MM.1S (cell line): ENCODE data around the gene GABRD.

Experiments
- DNase-seq: peaks from one replicate; pipeline ENCODE4 v3.0.0-alpha.2; 2015
- H2AFZ ChIP-seq: fragments of 300-600 bp; sonication (generic); 2 replicates; pipeline ENCODE4 v1.6.0; 2016; ENCODE audit warnings: antibody characterized with exemption, low read length
- H3F3A ChIP-seq: fragments of 300-600 bp; sonication (generic); 2 replicates; pipeline ENCODE4 v1.6.1; 2016; ENCODE audit warnings: mild to moderate bottlenecking, antibody characterized with exemption, low read length, moderate library complexity, mixed read lengths; ENCODE audit not compliant: insufficient read depth
- H3K27ac ChIP-seq: fragments of 300-600 bp; sonication (generic); 2 replicates; pipeline ENCODE4 v1.5.1; 2016; ENCODE audit warnings: mild to moderate bottlenecking, low read length
- H3K27me3 ChIP-seq: fragments of 300-600 bp; sonication (generic); replicated peaks from 2 replicates; pipeline ENCODE4 v1.6.0; 2016; ENCODE audit warnings: low read length; ENCODE audit not compliant: insufficient read depth
- H3K36me3 ChIP-seq: fragments of 300-600 bp; sonication (generic); replicated peaks from 2 replicates; pipeline ENCODE4 v1.6.1; 2016; ENCODE audit warnings: mild to moderate bottlenecking, low read length, mixed read lengths; ENCODE audit not compliant: insufficient read depth
- H3K4me1 ChIP-seq: fragments of 300-600 bp; sonication (generic); 2 replicates; pipeline ENCODE4 v1.6.1; 2016; ENCODE audit warnings: low read length, mixed read lengths
- H3K4me2 ChIP-seq: fragments of 300-600 bp; sonication (generic); 2 replicates; pipeline ENCODE4 v1.6.0; 2016; ENCODE audit warnings: low read depth, low read length
- H3K4me3 ChIP-seq: fragments of 300-600 bp; sonication (generic); 2 replicates; pipeline ENCODE4 v1.5.1; 2016; ENCODE audit warnings: low read length, mixed read lengths
- H3K79me2 ChIP-seq: fragments of 300-600 bp; sonication (generic); 2 replicates; pipeline ENCODE4 v1.6.1; 2016; ENCODE audit warnings: mixed run types, low read length, mixed read lengths
- H3K9ac ChIP-seq: fragments of 300-600 bp; sonication (generic); 2 replicates; pipeline ENCODE4 v1.6.1; 2016; ENCODE audit warnings: low read length, mixed read lengths
- H3K9me2 ChIP-seq: fragments of 300-600 bp; sonication (generic); replicated peaks from 2 replicates; pipeline ENCODE4 v1.6.1; 2016; ENCODE audit warnings: mild to moderate bottlenecking, low read length, mixed read lengths; ENCODE audit not compliant: insufficient read depth
- H3K9me3 ChIP-seq: fragments of 300-600 bp; sonication (generic); replicated peaks from 2 replicates; pipeline ENCODE4 v1.6.1; 2016; ENCODE audit warnings: mild to moderate bottlenecking, low read length, mixed read lengths; ENCODE audit not compliant: insufficient read depth
- H4K20me1 ChIP-seq: fragments of 300-600 bp; sonication (generic); 2 replicates; pipeline ENCODE4 v1.6.1; 2016; ENCODE audit warnings: mild to moderate bottlenecking, low read length, moderate library complexity, mixed read lengths; ENCODE audit not compliant: insufficient read depth
- EZH2 ChIP-seq: fragments of 300-600 bp; sonication (generic); optimal IDR thresholded peaks from 2 replicates; pipeline ENCODE3; 2017; ENCODE audit warnings: low read depth, mild to moderate bottlenecking, antibody characterized with exemption, low read length, mixed read lengths
- EZH2phosphoT487 ChIP-seq: fragments of 300-600 bp; sonication (generic); IDR thresholded peaks from 2 replicates; pipeline ENCODE4 v1.6.1; 2018; ENCODE audit warnings: antibody characterized with exemption, low read length
- TF ChIP-seq, protein P1 (sequence below): fragments of 300-600 bp; sonication (generic); IDR thresholded peaks from 2 replicates; pipeline ENCODE4 v1.5.1; 2016; ENCODE audit warnings: antibody characterized with exemption, low read length, mixed read lengths

The GABRD gene

DNA sequence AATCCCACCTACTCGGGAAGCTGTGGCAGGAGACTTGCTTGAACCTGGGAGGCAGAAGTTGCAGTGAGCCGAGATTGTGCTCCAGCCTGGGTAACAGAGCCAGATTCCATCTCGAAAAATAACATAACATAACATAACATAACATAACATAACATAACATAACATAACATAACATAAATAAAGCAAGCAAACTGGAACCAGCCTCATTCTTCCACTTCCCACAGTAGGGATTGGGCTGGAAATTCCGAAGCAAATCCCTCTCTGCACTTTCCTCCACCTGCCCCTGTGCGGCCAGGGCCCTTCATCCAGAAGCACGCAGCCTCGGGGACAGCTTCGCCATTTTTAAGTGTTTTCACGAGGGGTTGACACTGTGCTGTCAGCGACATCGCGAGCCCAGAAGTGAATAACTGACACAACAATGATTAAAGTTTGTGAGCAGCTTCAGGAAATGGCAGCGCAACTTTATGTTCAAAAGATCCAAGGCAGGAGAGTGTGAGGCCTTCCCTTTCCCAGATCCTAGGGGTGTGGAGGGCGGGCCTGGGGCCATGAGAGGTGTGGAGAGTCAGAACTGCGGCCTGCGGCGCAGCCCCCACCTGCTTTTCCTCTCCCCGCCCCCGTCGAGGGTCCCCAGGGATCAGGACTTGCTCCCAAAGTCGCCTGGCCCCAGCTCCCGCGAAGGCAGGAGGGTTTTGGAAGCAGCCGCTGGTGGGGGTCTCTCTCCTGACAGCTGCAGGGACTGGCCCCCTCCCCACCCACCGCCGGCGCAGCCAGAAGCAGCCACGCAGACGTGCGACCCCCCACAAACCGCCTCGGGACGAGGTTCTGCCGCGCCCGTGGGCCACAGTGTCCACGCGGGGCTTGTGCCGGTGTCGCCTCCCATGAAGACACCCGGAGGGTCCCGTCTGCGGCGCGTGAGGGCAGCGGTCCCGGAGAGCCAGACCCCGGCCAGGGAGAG, 651 bp upstream of the GABRD start:
- no peak for DNase-seq
- H3K27me3 ChIP-seq = peaks cover 95% of the 10 kb centered on the region

DNA sequence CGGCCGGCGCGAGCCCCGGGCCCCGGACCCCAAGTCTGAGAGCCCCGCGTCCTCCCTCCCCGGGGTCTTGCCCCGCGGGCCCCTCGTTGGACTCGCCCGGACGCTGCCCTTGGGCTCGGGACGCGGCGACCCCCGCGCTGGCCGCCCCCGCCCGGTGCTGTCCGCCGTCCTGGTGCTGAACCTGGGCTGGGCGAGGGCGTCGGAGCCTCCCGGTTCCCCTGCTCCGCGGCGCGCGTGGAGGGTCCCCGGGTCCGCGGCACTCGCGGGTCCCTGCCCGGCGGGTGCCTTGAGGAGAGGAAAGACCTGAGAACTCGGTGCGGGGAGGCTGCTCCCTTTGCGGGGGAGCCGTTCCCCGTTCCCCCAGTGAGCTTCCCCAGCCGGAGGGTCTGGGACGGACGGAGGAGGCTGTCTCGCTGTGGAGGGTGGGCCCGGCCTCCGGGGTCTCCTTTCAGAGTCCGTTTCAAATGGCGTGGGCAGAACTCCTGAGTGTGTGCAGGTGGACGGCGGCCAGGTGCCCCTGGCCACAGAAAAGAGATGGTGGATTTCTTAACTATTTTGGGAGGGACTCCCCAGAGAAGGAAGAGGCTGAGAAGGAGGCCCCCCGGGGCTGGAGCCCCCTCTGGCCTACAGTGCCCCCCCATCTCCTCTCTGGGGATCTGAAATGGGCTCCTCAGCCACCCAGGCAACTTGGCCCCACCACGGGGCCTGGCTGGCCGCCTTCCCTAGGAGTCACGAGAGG, 595 bp downstream of the GABRD start:
- no peaks in the 10 kb centered on the region for H3K9me3 ChIP-seq
- H4K20me1 ChIP-seq = no peaks in the 10 kb centered on the region
- DNase-seq = no peak
- no peaks in the 10 kb centered on the region for H3F3A ChIP-seq
- no peaks in the 10 kb centered on the region for H3K36me3 ChIP-seq
- H3K27ac ChIP-seq = no peak overlapping the region
- H3K9ac ChIP-seq = no peak overlapping the region
- H3K4me1 ChIP-seq = no peaks in the 10 kb centered on the region
- H3K4me2 ChIP-seq = no peak overlapping the region
- peaks cover 95% of the 10 kb centered on the region for H3K27me3 ChIP-seq
- no peak for TF ChIP-seq EZH2
- no peak for TF ChIP-seq EZH2phosphoT487
- TF ChIP-seq, protein P1, sequence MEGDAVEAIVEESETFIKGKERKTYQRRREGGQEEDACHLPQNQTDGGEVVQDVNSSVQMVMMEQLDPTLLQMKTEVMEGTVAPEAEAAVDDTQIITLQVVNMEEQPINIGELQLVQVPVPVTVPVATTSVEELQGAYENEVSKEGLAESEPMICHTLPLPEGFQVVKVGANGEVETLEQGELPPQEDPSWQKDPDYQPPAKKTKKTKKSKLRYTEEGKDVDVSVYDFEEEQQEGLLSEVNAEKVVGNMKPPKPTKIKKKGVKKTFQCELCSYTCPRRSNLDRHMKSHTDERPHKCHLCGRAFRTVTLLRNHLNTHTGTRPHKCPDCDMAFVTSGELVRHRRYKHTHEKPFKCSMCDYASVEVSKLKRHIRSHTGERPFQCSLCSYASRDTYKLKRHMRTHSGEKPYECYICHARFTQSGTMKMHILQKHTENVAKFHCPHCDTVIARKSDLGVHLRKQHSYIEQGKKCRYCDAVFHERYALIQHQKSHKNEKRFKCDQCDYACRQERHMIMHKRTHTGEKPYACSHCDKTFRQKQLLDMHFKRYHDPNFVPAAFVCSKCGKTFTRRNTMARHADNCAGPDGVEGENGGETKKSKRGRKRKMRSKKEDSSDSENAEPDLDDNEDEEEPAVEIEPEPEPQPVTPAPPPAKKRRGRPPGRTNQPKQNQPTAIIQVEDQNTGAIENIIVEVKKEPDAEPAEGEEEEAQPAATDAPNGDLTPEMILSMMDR = no peak
- no peaks in the 10 kb centered on the region for H3K79me2 ChIP-seq
- H3K9me2 ChIP-seq = no peaks in the 10 kb centered on the region
- no peak overlapping the region for H2AFZ ChIP-seq
- H3K4me3 ChIP-seq = no peak overlapping the region

More for the DNA sequence above, 651 bp upstream of the GABRD start:
- Histone ChIP-seq H4K20me1 (no peaks in the 10 kb centered on the region), H3K4me1 (no peaks in the 10 kb centered on the region), H3K4me2 (no peak overlapping the region), H3K36me3 (no peaks in the 10 kb centered on the region), H3K9me3 (no peaks in the 10 kb centered on the region), H3K4me3 (no peak overlapping the region), H3F3A (no peaks in the 10 kb centered on the region), H3K9me2 (no peaks in the 10 kb centered on the region), H3K9ac (no peak overlapping the region), H3K27ac (no peak overlapping the region), H2AFZ (no peak overlapping the region), H3K79me2 (no peaks in the 10 kb centered on the region)
- TF ChIP-seq EZH2 (peak; percentile 60), EZH2phosphoT487 (no peak)
- TF ChIP-seq, protein P1 = no peak

DNA sequence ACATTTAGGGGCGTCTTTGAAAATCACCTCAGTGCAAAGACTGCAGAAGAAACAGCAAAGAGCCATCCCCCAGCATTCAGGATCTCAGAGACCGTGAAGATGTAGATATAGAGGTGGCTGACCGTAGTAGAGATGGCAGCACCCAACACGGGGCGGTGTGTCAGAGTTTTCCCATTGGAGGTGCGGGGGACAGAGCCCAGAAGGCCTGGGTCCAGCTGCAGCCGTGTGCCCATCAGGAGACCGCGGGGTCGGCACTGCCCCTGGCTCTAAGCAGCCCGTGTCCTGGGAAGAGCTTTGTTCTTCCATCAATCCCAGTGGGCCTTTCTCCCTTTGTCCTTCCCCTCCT, 1.1 kb downstream of the GABRD start:
- Histone ChIP-seq H3K9ac (no peak overlapping the region), H4K20me1 (no peaks in the 10 kb centered on the region), H3K4me2 (no peak overlapping the region), H3K79me2 (no peaks in the 10 kb centered on the region), H3K27me3 (peaks cover 95% of the 10 kb centered on the region), H3K9me3 (no peaks in the 10 kb centered on the region), H3K9me2 (no peaks in the 10 kb centered on the region), H3K27ac (no peak overlapping the region), H3K4me1 (no peaks in the 10 kb centered on the region), H2AFZ (no peak overlapping the region), H3K36me3 (no peaks in the 10 kb centered on the region), H3K4me3 (no peak overlapping the region), H3F3A (no peaks in the 10 kb centered on the region)
- no peak for DNase-seq
- TF ChIP-seq EZH2 = no peak
- TF ChIP-seq EZH2phosphoT487 = no peak
- TF ChIP-seq, protein P1 = no peak
